ENCODE data around the gene AFAP1.

Gene AFAP1

GRCh38 chr4:7817877-7818398 is 121.7 kb downstream of the AFAP1 start:
- DNase-seq = no peak

GRCh38 chr4:7816771-7817170 is 122.9 kb downstream of the AFAP1 start:
- no peak for DNase-seq

- DNase-seq = no peak
These were observed 123.7 kb downstream of the AFAP1 start for GRCh38 chr4:7815981-7816380.

- no peak for DNase-seq
These were observed 124.1 kb downstream of the AFAP1 start for GRCh38 chr4:7815562-7815961.

GRCh38 chr4:7814451-7814850 is 125.2 kb downstream of the AFAP1 start:
- no peak for DNase-seq

GRCh38 chr4:7813674-7814073 is 126.0 kb downstream of the AFAP1 start:
- no peak for DNase-seq

- no peak for DNase-seq
These were observed 126.7 kb downstream of the AFAP1 start for GRCh38 chr4:7812921-7813320.

- DNase-seq = no peak
These were observed 127.3 kb downstream of the AFAP1 start for GRCh38 chr4:7812231-7812857.

- DNase-seq = no peak
These were observed 128.0 kb downstream of the AFAP1 start for GRCh38 chr4:7811536-7812191.

GRCh38 chr4:7810783-7811535 is 128.7 kb downstream of the AFAP1 start:
- DNase-seq = no peak

- no peak for DNase-seq
These were observed 130.9 kb downstream of the AFAP1 start for GRCh38 chr4:7808752-7809151.

- DNase-seq = no peak
These were observed 131.5 kb downstream of the AFAP1 start for GRCh38 chr4:7808181-7808580.

- DNase-seq = no peak
These were observed 132.2 kb downstream of the AFAP1 start for GRCh38 chr4:7807351-7807921.

GRCh38 chr4:7806338-7807090 is 133.1 kb downstream of the AFAP1 start:
- DNase-seq = no peak

GRCh38 chr4:7805533-7806337 is 133.9 kb downstream of the AFAP1 start:
- DNase-seq = no peak

GRCh38 chr4:7804756-7805385 is 134.8 kb downstream of the AFAP1 start:
- DNase-seq = no peak

- peak; percentile 93 for DNase-seq
These were observed 135.5 kb downstream of the AFAP1 start for GRCh38 chr4:7803992-7804755.

- DNase-seq = no peak
These were observed 136.3 kb downstream of the AFAP1 start for GRCh38 chr4:7803371-7803770.

GRCh38 chr4:7802093-7802726 is 137.5 kb downstream of the AFAP1 start:
- DNase-seq = peak; percentile 91

GRCh38 chr4:7801641-7802040 is 138.0 kb downstream of the AFAP1 start:
- no peak for DNase-seq

All from activated effector memory CD4-positive, alpha-beta T cell treated with anti-CD3 and anti-CD28 coated beads, Interleukin-2, amount 50 U/mL, for 16 hours (primary cell).